Measurements from ENCODE around the gene SPACA4.

DNA sequence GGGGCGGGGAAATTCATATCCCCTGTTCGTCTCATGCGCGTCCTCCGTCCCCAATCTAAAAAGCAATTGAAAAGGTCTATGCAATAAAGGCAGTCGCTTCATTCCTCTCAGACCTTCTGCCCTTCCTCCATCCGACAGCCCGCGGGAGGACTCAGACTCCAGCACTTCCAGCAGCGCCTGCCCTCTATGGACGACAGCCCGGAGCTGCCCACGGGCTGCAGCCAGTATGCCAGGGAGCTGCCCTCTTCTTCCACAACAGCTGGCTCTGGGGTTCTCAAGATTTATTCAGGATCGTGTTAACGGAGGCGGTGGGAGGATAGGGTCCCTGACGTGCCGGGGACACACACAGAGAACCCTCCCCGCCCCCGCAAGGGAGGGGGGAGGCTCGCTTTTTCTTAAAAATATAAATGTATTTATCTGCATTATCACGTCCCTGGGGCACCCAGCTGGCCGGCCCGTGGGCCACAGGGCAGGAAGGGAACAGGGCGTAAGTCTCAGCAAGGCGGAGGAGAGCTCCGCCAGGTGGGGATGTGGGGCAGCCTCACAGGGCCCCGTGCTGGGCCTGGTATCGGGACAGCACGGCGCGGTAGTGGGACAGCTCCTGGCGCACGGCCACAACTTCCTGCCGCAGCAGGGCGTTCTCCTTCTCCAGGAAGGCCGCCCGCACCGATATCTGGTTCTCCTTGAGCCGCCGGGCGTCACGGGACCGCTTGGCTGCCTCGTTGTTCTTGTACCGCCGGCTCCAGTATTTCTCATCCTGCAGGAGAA lies 23.9 kb downstream of the SPACA4 start:
- TF ChIP-seq CTCF (IDR thresholded peaks at IDR 0.05) (no peak), POLR2A (IDR thresholded peaks at IDR 0.05) (no peak)
